ENCODE results near the gene PPT1.

DNA sequence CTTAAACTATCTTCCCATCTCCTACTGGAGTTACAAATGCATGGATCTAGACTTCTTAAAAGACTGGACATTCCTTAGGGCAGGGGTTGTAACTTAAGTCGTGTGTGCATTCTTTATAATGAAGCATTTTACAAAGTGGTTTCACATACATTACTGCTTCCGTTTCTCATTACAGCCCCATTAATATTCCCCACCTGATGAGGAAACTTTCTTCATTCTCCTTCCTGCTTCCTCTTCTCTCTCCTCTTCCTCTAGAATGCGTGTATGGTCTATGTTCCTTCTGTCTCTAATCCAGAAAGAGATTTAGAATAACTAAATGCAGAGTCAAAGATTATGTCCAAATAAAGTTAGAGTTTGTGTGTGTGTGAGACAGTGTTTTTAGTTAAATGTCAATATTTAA is 58.4 kb downstream of the PPT1 start:
- TF ChIP-seq, protein P1, sequence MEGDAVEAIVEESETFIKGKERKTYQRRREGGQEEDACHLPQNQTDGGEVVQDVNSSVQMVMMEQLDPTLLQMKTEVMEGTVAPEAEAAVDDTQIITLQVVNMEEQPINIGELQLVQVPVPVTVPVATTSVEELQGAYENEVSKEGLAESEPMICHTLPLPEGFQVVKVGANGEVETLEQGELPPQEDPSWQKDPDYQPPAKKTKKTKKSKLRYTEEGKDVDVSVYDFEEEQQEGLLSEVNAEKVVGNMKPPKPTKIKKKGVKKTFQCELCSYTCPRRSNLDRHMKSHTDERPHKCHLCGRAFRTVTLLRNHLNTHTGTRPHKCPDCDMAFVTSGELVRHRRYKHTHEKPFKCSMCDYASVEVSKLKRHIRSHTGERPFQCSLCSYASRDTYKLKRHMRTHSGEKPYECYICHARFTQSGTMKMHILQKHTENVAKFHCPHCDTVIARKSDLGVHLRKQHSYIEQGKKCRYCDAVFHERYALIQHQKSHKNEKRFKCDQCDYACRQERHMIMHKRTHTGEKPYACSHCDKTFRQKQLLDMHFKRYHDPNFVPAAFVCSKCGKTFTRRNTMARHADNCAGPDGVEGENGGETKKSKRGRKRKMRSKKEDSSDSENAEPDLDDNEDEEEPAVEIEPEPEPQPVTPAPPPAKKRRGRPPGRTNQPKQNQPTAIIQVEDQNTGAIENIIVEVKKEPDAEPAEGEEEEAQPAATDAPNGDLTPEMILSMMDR (IDR thresholded peaks at IDR 0.05) = no peak
- TF ChIP-seq POLR2AphosphoS5 (IDR thresholded peaks at IDR 0.05) = no peak
- no peak for TF ChIP-seq POLR2A (IDR thresholded peaks at IDR 0.05)
- no peak for TF ChIP-seq EP300 (IDR thresholded peaks at IDR 0.05)
